CD4-positive, alpha-beta T cell treated with Interleukin-6 for 4 hours (primary cell): ENCODE measurements around the gene BUB1B.
"Not testable (repeated sequence)": the region's sequence is repeated elsewhere in the genome, so short reads cannot be mapped to it uniquely, and the experiment has no call there.

ENCODE experiments used
- DNase-seq: peaks from one replicate; pipeline ENCODE4 v3.0.0-alpha.2; 2020; ENCODE audit warnings: mixed read lengths

Gene BUB1B

GRCh38 chr15:40160689-40161688 lies at the start of gene BUB1B:
Gene BUB1B (plus strand): TSS chr15:40161069. CDS start chr15:40161221, 152 bp downstream.
- DNase-seq = peak; percentile 93

DNA sequence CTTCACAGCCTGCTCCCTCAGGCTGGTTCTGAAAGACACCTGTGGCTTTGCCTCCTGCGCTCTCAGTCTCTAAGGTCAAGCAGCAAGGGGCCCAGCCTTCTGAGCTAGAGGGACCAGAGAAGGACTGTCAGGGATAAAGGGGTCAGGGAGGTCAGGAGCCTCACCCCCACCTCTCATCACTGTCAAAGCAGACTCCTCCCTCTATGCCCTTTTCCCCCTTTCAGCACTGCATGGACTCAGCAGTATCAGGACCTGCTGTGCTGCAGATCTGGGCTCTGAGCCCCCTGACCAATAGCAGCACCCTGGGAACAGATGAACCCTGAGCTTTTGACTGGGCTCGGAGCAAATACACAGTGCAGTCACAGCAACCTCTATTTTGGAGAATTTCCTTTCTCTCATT lies 49.0 kb upstream of the BUB1B start:
- no peak for DNase-seq

- no peak for DNase-seq
These were observed 48.1 kb upstream of the BUB1B start for GRCh38 chr15:40112789-40113188.

- DNase-seq = no peak
These were observed 46.7 kb upstream of the BUB1B start for GRCh38 chr15:40114218-40114617.

DNA sequence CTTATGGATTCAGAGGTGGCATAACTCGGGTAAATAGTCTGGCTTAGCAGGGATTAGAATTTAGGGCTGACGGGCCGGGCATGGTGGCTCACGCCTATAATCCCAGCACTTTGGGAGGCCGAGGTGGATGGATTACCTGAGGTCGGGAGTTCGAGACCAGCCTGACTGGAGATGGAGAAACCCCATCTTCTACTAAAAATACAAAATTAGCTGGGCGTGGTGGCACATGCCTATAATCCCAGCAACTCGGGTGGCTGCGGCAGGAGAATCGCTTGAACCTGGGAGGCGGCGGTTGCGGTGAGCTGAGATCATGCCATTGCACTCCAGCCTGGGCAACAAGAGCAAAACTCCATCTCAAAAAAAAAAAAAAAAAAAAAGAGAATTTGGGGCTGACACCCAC lies 45.8 kb upstream of the BUB1B start:
- not testable (repeated sequence) for DNase-seq

- DNase-seq = peak; percentile 61
These were observed 45.2 kb upstream of the BUB1B start for GRCh38 chr15:40115670-40116093.

DNA sequence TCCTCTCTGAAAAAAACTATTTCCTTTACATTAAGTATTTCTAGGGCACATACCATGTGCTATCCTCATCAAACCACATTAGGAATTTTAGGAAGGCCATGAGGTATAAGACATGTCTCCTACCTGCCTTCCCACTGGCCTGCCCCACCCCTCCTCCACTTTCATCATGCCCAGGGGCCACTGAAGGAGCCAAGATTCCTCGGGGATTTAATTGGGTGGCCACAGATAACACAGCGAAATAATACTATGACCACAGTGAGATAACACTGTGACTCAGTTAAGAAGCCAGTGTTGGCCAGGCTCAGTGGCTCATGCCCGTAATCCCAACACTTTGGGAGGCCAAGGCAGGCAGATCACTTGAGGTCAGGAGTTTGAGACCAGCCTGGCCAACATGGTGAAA lies 42.4 kb upstream of the BUB1B start:
- no peak for DNase-seq

GRCh38 chr15:40121911-40122638 lies 38.8 kb upstream of the BUB1B start:
- DNase-seq = no peak

GRCh38 chr15:40122989-40123388 lies 37.9 kb upstream of the BUB1B start:
- not testable (repeated sequence) for DNase-seq

DNA sequence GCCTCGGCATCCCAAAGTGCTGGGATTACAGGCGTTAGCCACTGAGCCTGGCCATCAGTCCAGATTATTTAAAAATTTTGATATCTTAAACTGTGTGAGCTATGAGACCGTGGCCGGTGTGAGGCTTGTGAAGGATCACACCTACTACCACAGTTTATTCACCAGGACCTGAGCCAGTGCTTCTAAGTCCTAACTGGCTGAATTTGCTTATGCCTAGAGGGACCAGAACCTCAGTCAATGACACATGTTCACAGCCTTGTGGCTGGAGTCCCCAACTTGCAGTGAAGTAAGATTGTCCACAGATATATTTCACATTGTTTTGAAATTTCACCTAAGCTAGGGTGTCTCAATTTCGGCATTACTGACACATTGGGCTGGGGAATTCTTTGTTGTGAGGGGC lies 37.0 kb upstream of the BUB1B start:
- not testable (repeated sequence) for DNase-seq

- DNase-seq = not testable (repeated sequence)
These were observed 36.5 kb upstream of the BUB1B start for GRCh38 chr15:40124333-40124732.

- DNase-seq = not testable (repeated sequence)
These were observed 36.0 kb upstream of the BUB1B start for GRCh38 chr15:40124807-40125285.

GRCh38 chr15:40125950-40126349 lies 34.9 kb upstream of the BUB1B start:
- no peak for DNase-seq

DNA sequence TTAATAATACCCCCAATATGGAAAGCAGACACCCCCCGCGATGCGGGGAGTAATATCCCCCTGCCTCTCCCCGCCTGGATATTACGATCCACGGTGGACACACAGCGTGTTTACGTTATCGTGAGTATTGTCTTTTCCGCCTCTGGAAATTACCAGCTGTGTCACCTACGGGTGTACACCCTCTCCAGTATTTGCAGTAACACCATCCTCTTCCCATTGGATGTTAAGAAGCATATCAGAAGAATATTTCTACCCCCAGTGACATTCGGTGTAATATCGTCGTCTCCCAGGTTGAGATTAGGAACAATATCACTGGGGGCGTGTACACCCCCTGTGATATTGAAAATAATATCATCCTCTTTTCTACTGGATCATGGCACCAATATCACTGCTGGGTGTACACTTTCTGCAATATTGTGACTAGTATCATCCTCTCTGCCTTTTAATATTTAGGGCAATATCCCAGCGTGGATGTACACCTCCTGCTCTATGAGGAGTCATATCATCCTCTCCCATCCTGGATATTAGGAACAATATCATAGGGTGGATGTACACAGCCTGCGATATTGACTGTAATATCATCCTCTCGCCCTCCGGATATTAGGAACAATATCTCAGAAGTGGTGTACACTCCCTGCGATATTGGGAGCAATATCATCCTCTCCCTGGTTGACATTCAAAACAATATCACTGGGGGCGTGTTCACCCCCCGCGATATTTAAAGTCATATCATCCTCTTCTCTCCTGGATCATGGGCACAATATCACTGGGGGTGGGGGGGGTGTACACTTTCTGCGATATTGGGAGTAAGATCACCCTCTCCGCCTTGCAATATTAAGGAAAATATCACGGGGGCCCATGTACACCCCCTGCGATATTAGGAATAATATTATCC lies 31.9 kb upstream of the BUB1B start:
- DNase-seq = no peak

DNA sequence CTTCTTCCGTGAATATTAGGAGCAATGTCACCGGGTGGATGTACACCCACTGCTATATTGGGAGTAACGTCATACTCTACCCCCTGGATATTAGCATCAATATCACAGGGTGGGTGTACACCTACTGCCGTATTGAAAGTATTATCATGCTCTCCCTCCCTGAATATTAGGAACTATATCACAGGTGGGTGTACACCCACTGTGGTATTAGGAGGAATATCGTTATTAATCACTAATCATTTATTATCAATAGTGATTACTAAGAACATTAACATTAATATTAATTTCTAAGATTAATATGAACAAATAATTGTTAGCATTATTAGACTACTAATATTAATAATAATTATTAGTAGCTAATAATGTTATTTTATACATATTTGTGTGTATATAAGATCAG lies 30.8 kb upstream of the BUB1B start:
- no peak for DNase-seq

- DNase-seq = no peak
These were observed 29.9 kb upstream of the BUB1B start for GRCh38 chr15:40130799-40131502.

DNA sequence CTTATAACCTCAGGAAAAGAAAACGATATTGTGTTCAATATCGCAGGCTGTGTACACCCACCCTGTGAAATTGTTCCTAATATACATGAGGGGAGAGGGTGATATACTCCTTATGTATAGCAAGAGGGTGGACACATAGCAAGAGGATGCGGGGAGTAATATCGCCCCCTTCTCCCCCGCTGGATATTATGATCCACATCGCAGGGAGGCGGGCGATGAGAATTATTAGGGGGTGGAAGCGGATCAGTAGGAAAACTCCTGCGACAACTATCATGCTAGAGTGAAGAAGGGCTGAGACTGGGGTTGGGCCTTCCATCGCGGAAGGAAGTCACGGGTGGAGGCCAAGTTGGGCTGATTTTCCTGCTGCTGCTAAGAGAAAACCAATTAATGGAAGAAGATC lies 27.3 kb upstream of the BUB1B start:
- DNase-seq = no peak

- no peak for DNase-seq
These were observed 26.0 kb upstream of the BUB1B start for GRCh38 chr15:40134885-40135284.

DNA sequence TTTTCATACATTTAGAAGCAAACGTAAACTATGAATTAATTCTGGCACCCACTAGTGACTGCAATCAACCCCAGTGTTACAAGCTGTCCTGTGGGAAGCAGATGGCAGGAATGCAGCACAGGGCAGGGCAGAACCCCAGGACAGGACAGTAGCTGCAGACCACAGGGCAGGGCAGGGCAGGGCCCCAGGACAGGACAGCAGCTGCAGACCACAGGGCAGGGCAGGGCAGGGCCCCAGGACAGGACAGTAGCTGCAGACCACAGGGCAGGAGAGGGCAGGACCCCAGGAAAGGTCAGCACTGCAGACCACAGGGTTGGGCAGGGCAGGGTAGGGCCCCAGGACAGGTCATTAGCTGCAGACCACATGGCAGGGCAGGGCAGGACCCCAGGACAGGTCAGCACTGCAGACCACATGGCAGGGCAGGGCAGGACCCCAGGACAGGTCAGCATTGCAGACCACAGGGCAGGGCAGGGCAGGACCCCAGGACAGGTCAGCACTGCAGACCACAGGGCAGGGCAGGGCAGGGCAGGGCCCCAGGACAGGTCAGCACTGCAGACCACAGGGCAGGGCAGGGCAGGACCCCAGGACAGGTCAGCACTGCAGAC lies 24.9 kb upstream of the BUB1B start:
- not testable (repeated sequence) for DNase-seq

DNA sequence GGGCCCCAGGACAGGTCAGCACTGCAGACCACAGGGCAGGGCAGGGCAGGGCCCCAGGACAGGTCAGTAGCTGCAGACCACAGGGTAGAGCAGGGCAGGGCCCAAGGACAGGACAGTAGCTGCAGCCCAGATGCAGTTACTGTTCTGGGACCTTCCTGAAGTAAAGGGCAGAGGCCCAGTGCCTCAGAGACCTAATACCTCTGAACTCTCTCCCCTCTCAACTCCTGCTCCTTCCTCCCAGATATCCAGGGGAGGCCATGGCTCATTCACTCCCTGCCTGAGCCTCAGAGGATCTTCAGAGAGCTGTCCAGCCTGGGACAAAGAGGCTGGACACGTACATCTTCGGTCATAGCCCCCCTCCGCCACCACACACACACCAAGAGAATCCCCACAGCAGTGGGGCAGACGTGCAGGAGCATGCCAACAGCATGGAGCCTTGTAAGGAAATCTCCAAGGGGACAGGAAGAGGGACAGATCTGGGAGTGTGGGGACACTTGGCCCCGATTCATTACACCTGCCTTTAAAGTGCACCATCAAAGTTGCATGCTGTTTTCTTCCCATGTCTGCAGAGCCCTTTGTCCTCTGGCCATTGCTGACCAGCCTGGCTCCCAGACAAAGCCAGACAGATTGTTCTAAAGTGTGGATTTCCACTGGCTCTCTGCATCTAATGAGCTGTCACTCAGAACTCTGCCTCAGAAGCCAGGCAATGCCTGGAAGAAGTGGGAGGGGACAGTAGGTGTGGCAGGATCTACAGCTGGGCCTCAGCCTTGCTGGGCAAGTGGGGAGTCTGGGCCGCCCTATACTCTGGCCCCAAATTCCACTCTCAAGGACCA lies 24.2 kb upstream of the BUB1B start:
- no peak for DNase-seq
